Motor neuron (in vitro differentiated cells): ENCODE data around the gene RTEL1. TPM values are rescaled to one million over a fixed set of nuclear protein-coding genes. Genes with fewer than 3 reads are reported as not detected.

ENCODE experiments used
- ATAC-seq, 8 experiments: fragments of 200-7000 bp; cut with Tn5 transposase; replicated peaks in 6 of 8; 2 replicates each; pipeline ENCODE4 v1.8.0; 2021; ENCODE audit warnings: mild to moderate bottlenecking in 8 of 8, moderate library complexity in 8 of 8
- H3K27ac ChIP-seq, 2 donors: fragments of 250-450 bp; sonication (Bioruptor Pico); 2 replicates each; pipeline ENCODE4 v1.9.0; 2021; ENCODE audit warnings: antibody characterized with exemption in 2 of 2, mild to moderate bottlenecking in 2 of 2, moderate library complexity in 1 of 2
- H3K4me1 ChIP-seq, 2 donors: fragments of 250-450 bp; sonication (Bioruptor Pico); replicated peaks in 1 of 2; 2 replicates each; pipeline ENCODE4 v1.6.1; 2021; ENCODE audit warnings: antibody characterized with exemption in 2 of 2, mild to moderate bottlenecking in 2 of 2, moderate library complexity in 1 of 2
- H3K4me3 ChIP-seq, 5 donors: fragments of 250-450 bp; sonication (Bioruptor Pico); 2 replicates each; pipeline ENCODE4 v1.9.0; 2021; ENCODE audit warnings: antibody characterized with exemption in 5 of 5, mild to moderate bottlenecking in 5 of 5, moderate library complexity in 4 of 5
- WGBS, 10 experiments: fragments of 450-650 bp; shearing (Covaris generic); methylation state at CpG; one replicate each; pipeline ENCODE4 v1.0.0; 2022; 5-methylcytosine and 5-hydroxymethylcytosine counted together
- in situ Hi-C, 9 experiments: fragments of 400-800 bp; cut with MboI; loops; one replicate each; pipeline ENCODE4 v1.15.0; 2021; ENCODE audit warnings: low sequenced_read_pairs in 9 of 9, low pct_unique_long_range_greater_than_20kb in 2 of 9; ENCODE audit not compliant: unreplicated experiment in 9 of 9
- total RNA-seq, 8 experiments: library from RNA; unstranded; fragments of 300-600 nt; gene quantifications; 2 replicates each; pipeline versions ENCODE4 v1.2.3 to v1.2.4, GENCODE V29; 2022

RTEL1 gene
- total RNA-seq, 8 experiments from 2014 or later: 5.9 to 30.7 (median 11.0) TPM

GRCh38 chr20:63692436-63693082 is 34.4 kb downstream of the RTEL1 start:
- in situ Hi-C loops: no loop called here
- peak; percentile 1 to 53 (median 21) for ATAC-seq
- no peak overlapping the region for H3K27ac ChIP-seq
- H3K4me1 ChIP-seq: peaks cover 0 to 3% of the 10 kb centered on the region in 2 donors
- 58 to 100% (median 81%) methylated on average over 1 to 8 of the region's 20 CpGs; no CpG with 5 or more reads in 5 of the 10 experiments for WGBS, 10 experiments
- H3K4me3 ChIP-seq: no peak overlapping the region

- Histone ChIP-seq H3K27ac (no peak overlapping the region), H3K4me3 (no peak overlapping the region), H3K4me1 (no peaks in the 10 kb centered on the region)
- 93 to 94% methylated on average over 3 to 5 of the region's 10 CpGs; no CpG with 5 or more reads in 8 of the 10 experiments for WGBS, 10 experiments
- in situ Hi-C loops: no loop called here
- ATAC-seq: no peak
Measured at GRCh38 chr20:63693083-63693732, 35.1 kb downstream of the RTEL1 start.

- in situ Hi-C loops: no loop called here
- ATAC-seq: no peak
- Histone ChIP-seq H3K4me1 (peaks cover 0 to 3% of the 10 kb centered on the region in 2 donors), H3K27ac (no peak overlapping the region), H3K4me3 (no peak overlapping the region)
- 80 to 100% (median 93%) methylated on average over 1 to 3 of the region's 21 CpGs; no CpG with 5 or more reads in 7 of the 10 experiments for WGBS, 10 experiments
Measured at GRCh38 chr20:63693733-63694583, 35.8 kb downstream of the RTEL1 start.

GRCh38 chr20:63694584-63695423 is 36.7 kb downstream of the RTEL1 start:
- no peak for ATAC-seq
- in situ Hi-C loops: no loop called here
- 84 to 97% methylated on average over 5 to 7 of the region's 37 CpGs; no CpG with 5 or more reads in 8 of the 10 experiments for WGBS, 10 experiments
- peaks cover 0 to 8% of the 10 kb centered on the region in 2 donors for H3K4me1 ChIP-seq
- no peak overlapping the region for H3K27ac ChIP-seq
- H3K4me3 ChIP-seq: no peak overlapping the region

- in situ Hi-C loops: no loop called here
- peaks cover 0 to 8% of the 10 kb centered on the region in 2 donors for H3K4me1 ChIP-seq
- H3K27ac ChIP-seq: no peak overlapping the region
- no peak for ATAC-seq
- no peak overlapping the region for H3K4me3 ChIP-seq
- WGBS, 10 experiments: 0 to 100% (median 62%) methylated on average over 1 to 4 of the region's 25 CpGs; no CpG with 5 or more reads in 6 of the 10 experiments
Measured at GRCh38 chr20:63695424-63696305, 37.6 kb downstream of the RTEL1 start.

- in situ Hi-C loops: no loop called here
- Histone ChIP-seq H3K27ac (no peak overlapping the region), H3K4me1 (peaks cover 0 to 8% of the 10 kb centered on the region in 2 donors), H3K4me3 (no peak overlapping the region)
- 60% methylated on average over 1 of the region's 6 CpGs; no CpG with 5 or more reads in 9 of the 10 experiments for WGBS, 10 experiments
- ATAC-seq: peak; percentile 1 to 47 (median 16)
Measured at GRCh38 chr20:63696306-63696627, 38.2 kb downstream of the RTEL1 start.

- in situ Hi-C loops: no loop called here
- Histone ChIP-seq H3K27ac (no peak within 1 kb of the TSS), H3K4me1 (peaks cover 0 to 8% of the 10 kb centered on the region in 2 donors), H3K4me3 (no peak within 1 kb of the TSS)
- ATAC-seq: peak; percentile 0 to 30 (median 8)
- 24 to 100% (median 40%) methylated on average over 1 to 17 of the region's 52 CpGs; no CpG with 5 or more reads in 5 of the 10 experiments for WGBS, 10 experiments
Measured at GRCh38 chr20:63696628-63697356, 38.7 kb downstream of the RTEL1 start, which contains the start of gene TNFRSF6B. TNFRSF6B (plus strand) TSS chr20:63696652; CDS start chr20:63696768, 116 bp downstream.

- WGBS, 10 experiments: 17 to 100% (median 80%) methylated on average over 1 to 3 of the region's 7 CpGs; no CpG with 5 or more reads in 5 of the 10 experiments
- Histone ChIP-seq H3K27ac (no peak overlapping the region), H3K4me3 (no peak overlapping the region), H3K4me1 (peaks cover 0 to 8% of the 10 kb centered on the region in 2 donors)
- peak in 1 of 8 experiments; percentile 2 for ATAC-seq
- in situ Hi-C loops: no loop called here
Measured at GRCh38 chr20:63697357-63697867, 39.3 kb downstream of the RTEL1 start.

GRCh38 chr20:63697868-63698545 is 39.9 kb downstream of the RTEL1 start:
- peaks cover 0 to 8% of the 10 kb centered on the region in 2 donors for H3K4me1 ChIP-seq
- in situ Hi-C loops: no loop called here
- no peak overlapping the region for H3K27ac ChIP-seq
- 74 to 92% (median 84%) methylated on average over 5 to 13 of the region's 40 CpGs; no CpG with 5 or more reads in 5 of the 10 experiments for WGBS, 10 experiments
- no peak overlapping the region for H3K4me3 ChIP-seq
- ATAC-seq: no peak

GRCh38 chr20:63698739-63699465 is 40.8 kb downstream of the RTEL1 start:
- peaks cover 0 to 8% of the 10 kb centered on the region in 2 donors for H3K4me1 ChIP-seq
- H3K27ac ChIP-seq: no peak overlapping the region
- peak; percentile 35 to 71 (median 60) for ATAC-seq
- 14 to 80% (median 71%) methylated on average over 1 to 4 of the region's 19 CpGs; no CpG with 5 or more reads in 6 of the 10 experiments for WGBS, 10 experiments
- H3K4me3 ChIP-seq: no peak overlapping the region
- in situ Hi-C loops: no loop called here
